ENCODE measurements around the gene PRRX2.

PRRX2 gene

DNA sequence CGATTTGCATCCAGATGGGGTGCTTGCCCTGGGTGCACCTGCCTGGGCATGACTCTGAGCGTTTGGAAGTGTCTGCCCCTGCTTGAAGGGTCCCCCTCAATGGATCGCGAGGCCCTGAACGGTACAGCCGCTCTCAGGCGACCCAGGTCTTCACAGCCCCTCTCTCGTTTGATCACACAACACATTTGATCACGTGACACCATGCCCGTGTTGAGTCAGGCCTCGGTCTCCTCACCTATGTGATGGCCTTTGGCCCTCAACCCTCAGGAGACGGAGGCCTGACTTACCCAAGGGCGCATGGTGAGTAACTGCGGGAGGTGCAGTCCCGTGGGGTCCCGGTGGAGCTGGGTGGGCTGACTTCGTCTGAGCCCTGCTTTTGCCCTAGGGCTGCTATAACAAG is 20.5 kb upstream of the PRRX2 start:
- no peak overlapping the region for H3K27ac ChIP-seq
- H3K4me3 ChIP-seq (IDR thresholded peaks at IDR 0.05; ENCODE audit: insufficient read depth, low read depth, low read length): no peak overlapping the region
- no peaks in the 10 kb centered on the region for H3K36me3 ChIP-seq (ENCODE audit: insufficient read depth)
- peaks cover 12% of the 10 kb centered on the region; the same call in 1 of the 2 replicates for H3K79me2 ChIP-seq (ENCODE audit: insufficient read depth, low read depth)
- no peak overlapping the region for H3K9ac ChIP-seq
- peaks cover 27% of the 10 kb centered on the region; the same call in 1 of the 2 replicates for H3K27me3 ChIP-seq (ENCODE audit: insufficient read depth, low read depth)
- no peaks in the 10 kb centered on the region for H4K20me1 ChIP-seq (ENCODE audit: insufficient read depth)
- no peaks in the 10 kb centered on the region for H3K4me1 ChIP-seq (ENCODE audit: low read depth, poor library complexity, severe bottlenecking)
- no peak overlapping the region for H3K4me2 ChIP-seq
- H2AFZ ChIP-seq (ENCODE audit: low read depth): no peak overlapping the region
- TF ChIP-seq, protein P1, sequence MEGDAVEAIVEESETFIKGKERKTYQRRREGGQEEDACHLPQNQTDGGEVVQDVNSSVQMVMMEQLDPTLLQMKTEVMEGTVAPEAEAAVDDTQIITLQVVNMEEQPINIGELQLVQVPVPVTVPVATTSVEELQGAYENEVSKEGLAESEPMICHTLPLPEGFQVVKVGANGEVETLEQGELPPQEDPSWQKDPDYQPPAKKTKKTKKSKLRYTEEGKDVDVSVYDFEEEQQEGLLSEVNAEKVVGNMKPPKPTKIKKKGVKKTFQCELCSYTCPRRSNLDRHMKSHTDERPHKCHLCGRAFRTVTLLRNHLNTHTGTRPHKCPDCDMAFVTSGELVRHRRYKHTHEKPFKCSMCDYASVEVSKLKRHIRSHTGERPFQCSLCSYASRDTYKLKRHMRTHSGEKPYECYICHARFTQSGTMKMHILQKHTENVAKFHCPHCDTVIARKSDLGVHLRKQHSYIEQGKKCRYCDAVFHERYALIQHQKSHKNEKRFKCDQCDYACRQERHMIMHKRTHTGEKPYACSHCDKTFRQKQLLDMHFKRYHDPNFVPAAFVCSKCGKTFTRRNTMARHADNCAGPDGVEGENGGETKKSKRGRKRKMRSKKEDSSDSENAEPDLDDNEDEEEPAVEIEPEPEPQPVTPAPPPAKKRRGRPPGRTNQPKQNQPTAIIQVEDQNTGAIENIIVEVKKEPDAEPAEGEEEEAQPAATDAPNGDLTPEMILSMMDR (conservative IDR thresholded peaks at IDR 0.05; ENCODE audit: low read depth, low read length): no peak

DNA sequence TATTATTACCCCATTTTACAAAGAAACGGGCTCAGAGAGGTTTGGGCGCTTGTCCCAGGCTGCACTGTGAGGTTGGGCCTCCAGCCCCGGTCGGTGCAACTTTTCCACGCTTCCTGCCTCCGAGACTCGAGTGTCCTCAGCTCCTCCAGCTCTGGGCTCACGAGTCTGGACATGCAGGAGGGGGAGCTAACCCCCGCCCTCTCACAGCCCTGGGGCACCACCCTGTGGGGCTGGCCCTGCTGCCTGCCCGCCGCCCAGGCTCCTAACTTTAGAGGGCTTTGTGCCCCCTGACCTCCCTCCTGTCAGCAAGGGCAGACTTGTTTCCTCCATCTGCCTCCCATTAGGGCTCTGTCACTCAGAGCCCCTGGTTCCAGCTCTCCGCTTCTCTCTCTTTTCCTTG is 19.2 kb upstream of the PRRX2 start:
- no peak overlapping the region for H3K4me2 ChIP-seq
- no peak overlapping the region for H2AFZ ChIP-seq (ENCODE audit: low read depth)
- H3K9ac ChIP-seq: no peak overlapping the region
- H3K27me3 ChIP-seq (ENCODE audit: insufficient read depth, low read depth): peaks cover 40% of the 10 kb centered on the region; the same call in 1 of the 2 replicates
- no peaks in the 10 kb centered on the region for H3K4me1 ChIP-seq (ENCODE audit: low read depth, poor library complexity, severe bottlenecking)
- H3K36me3 ChIP-seq (ENCODE audit: insufficient read depth): no peaks in the 10 kb centered on the region
- no peaks in the 10 kb centered on the region for H4K20me1 ChIP-seq (ENCODE audit: insufficient read depth)
- H3K79me2 ChIP-seq (ENCODE audit: insufficient read depth, low read depth): no peaks in the 10 kb centered on the region
- H3K4me3 ChIP-seq (IDR thresholded peaks at IDR 0.05; ENCODE audit: insufficient read depth, low read depth, low read length): no peak overlapping the region
- TF ChIP-seq, protein P1 (conservative IDR thresholded peaks at IDR 0.05; ENCODE audit: low read depth, low read length): no peak
- no peak overlapping the region for H3K27ac ChIP-seq

DNA sequence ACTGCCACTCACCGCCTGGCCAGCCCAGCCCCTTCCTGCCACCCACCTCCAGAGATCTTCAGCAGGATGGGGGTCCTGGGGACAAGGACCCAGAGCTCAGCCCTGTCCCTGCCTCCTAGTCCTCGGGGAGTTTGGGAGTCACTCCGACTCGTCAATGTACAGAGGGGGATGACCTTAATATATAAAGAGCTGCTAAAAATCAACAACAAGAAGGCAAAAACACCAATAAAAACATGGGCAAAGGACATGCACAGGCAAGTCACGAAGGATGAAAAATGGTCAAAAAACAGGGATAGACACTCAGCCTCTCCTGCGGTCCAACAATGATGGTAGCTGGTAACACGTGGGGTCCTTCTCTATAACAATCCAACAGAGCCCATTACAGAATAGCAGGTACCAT is 18.8 kb upstream of the PRRX2 start:
- H3K9ac ChIP-seq: no peak overlapping the region
- no peak overlapping the region for H3K4me2 ChIP-seq
- no peaks in the 10 kb centered on the region for H3K4me1 ChIP-seq (ENCODE audit: low read depth, poor library complexity, severe bottlenecking)
- no peaks in the 10 kb centered on the region for H3K36me3 ChIP-seq (ENCODE audit: insufficient read depth)
- H3K4me3 ChIP-seq (IDR thresholded peaks at IDR 0.05; ENCODE audit: insufficient read depth, low read depth, low read length): no peak overlapping the region
- TF ChIP-seq, protein P1 (conservative IDR thresholded peaks at IDR 0.05; ENCODE audit: low read depth, low read length): no peak
- H3K27ac ChIP-seq: no peak overlapping the region
- H3K27me3 ChIP-seq (ENCODE audit: insufficient read depth, low read depth): peaks cover 44% of the 10 kb centered on the region
- H4K20me1 ChIP-seq (ENCODE audit: insufficient read depth): no peaks in the 10 kb centered on the region
- H2AFZ ChIP-seq (ENCODE audit: low read depth): no peak overlapping the region
- H3K79me2 ChIP-seq (ENCODE audit: insufficient read depth, low read depth): no peaks in the 10 kb centered on the region

- no peak overlapping the region for H3K4me3 ChIP-seq (IDR thresholded peaks at IDR 0.05; ENCODE audit: insufficient read depth, low read depth, low read length)
- H2AFZ ChIP-seq (ENCODE audit: low read depth): no peak overlapping the region
- no peak overlapping the region for H3K27ac ChIP-seq
- no peaks in the 10 kb centered on the region for H3K36me3 ChIP-seq (ENCODE audit: insufficient read depth)
- H3K9ac ChIP-seq: no peak overlapping the region
- peaks cover 52% of the 10 kb centered on the region for H3K27me3 ChIP-seq (ENCODE audit: insufficient read depth, low read depth)
- no peak overlapping the region for H3K4me2 ChIP-seq
- no peaks in the 10 kb centered on the region for H3K4me1 ChIP-seq (ENCODE audit: low read depth, poor library complexity, severe bottlenecking)
- no peaks in the 10 kb centered on the region for H3K79me2 ChIP-seq (ENCODE audit: insufficient read depth, low read depth)
- H4K20me1 ChIP-seq (ENCODE audit: insufficient read depth): no peaks in the 10 kb centered on the region
- TF ChIP-seq, protein P1 (conservative IDR thresholded peaks at IDR 0.05; ENCODE audit: low read depth, low read length): no peak
Measured at GRCh38 chr9:129647635-129648034, 17.8 kb upstream of the PRRX2 start.

Data from KMS-11 (cell line).